Measurements from ENCODE around the gene PPFIBP2.
"Not testable (repeated sequence)": the region's sequence is repeated elsewhere in the genome, so short reads cannot be mapped to it uniquely, and the experiment has no call there.

The PPFIBP2 gene

DNA sequence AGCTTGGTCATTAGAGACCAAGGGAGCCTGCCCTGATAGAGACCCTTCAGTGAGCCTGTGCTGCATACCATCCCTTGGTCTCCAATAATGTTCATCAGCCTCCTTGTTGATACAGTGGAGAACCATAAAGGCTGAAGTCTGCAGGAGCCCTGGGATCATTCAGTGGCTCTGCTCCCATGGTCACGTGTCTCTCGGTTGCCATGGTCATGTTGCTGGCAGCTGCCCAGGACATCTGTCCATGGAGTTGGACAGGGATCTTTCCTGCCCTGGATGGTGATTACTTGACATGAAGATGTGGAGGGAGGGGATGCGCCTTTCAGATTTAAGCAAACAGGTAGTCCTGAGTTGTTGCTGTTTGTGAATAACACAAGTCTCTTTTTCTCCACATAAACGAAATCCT lies 121.3 kb downstream of the PPFIBP2 start:
- DNase-seq (ENCODE audit: low read depth, low spot score), result no peak

DNA sequence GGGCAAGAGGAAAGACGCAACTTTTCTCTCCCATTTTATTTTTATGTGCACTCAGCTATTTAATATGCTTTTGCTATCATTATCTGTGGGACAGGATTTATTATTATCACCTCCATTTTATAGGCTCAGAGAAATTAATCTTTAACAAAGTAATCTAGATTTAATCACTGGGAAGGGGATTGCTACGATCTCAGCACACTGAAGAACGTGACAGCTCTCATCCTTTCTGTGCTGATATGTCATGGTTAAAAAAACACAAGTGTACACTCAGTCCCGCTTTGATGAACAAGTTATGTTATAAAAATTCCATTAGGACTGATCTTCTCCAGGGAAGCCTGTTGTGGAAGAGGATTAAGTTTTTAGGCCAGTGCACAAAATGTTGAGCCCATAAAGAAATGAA lies 121.9 kb downstream of the PPFIBP2 start:
- DNase-seq (ENCODE audit: low read depth, low spot score), result no peak

DNA sequence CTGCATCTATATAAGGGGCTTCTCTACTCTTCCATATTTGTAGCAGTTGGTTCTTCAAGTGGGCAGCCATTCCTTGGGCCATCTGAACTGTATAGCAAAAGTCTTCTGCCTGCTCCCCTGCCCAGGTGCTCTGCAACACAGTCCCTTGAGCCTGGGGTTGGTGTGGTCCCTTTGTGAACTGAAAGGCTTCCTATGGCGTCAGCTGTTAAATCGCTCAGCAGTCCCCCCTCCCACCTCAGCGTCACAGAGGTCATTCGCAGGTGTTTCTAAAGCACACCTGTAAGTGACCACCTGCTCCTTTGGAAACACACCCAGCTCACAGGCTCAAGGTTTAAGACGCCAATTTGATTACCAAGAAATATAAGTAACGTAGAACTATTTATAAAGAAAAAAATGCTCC lies 122.6 kb downstream of the PPFIBP2 start:
- DNase-seq (ENCODE audit: low read depth, low spot score), result no peak

DNA sequence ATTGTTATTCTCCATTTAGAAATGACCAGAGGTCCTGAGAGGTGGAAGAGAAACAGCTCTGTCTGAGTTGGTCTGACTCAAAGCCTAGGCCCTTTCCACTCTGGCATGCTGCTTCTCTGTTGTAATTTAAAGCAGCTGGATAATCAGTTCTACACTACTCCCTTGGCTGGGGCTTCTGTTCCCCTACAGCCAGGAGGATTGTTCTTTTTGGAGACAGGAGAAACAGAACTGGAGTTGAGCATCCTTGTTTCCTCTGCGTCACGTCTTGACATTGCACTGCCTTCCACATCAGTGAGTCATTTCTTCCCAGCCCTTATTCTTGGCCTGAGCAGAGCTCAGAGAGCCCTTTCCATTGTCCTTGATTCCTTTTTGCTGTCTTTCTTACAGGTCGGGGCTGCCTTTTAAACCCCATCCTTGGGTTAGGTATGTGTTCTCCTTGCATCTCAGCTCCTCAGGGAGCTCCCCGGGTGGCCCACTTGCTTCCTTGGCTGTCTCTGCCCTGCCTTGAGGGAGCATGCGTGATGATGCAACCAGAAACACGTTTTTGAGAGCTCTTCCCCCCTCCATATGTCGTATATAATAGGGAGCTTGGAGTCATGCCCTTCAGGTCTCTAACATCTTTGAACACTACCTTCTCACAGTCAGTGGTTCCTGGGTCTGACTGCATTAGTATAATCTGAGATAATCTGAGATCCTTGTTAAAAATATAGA lies 123.8 kb downstream of the PPFIBP2 start:
- no peak for DNase-seq (ENCODE audit: low read depth, low spot score)

DNA sequence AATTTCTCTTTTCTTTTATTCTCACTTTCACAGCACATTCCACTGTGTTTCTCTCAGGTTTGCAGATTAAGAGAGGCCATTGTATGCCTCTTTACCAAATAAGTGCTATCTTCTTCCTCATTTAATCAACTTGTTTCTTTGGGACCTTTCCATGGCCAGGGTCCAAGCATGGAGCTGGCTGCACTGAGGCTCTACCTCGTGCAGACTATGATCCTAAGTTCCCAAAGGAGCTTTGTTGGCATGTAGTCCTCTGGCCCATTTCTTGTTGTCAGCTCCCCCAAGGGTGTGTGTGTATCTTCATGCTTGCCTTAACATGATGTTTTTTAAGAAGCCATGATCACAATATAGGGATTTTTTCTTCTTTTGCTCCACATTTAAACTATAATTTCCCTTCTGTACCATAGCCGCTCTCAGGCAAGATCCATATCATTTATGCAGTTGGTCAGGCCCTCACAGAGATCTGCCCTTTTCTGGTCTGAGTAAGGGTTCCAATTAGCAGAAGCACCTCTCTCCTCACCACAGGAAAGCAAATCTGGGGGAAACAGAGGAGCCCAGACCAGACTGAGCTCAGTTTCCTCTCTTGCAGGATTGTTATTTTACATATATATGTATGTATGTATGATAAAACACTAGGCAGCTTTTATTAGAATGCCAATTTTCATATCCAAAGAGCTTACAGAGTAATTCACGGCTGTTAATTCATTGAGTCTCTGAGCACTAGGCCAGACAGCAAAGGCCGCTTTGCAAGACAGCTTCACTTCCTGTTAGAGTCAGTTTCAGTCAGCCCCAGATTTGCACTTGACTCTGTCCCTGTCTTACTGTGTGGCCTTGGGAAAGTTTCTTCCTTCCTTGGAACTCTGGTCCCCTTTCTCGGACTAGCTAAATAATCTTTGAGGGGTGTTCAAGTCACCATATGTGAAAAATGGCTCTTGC lies 125.2 kb downstream of the PPFIBP2 start:
- no peak for DNase-seq (ENCODE audit: low read depth, low spot score)

DNA sequence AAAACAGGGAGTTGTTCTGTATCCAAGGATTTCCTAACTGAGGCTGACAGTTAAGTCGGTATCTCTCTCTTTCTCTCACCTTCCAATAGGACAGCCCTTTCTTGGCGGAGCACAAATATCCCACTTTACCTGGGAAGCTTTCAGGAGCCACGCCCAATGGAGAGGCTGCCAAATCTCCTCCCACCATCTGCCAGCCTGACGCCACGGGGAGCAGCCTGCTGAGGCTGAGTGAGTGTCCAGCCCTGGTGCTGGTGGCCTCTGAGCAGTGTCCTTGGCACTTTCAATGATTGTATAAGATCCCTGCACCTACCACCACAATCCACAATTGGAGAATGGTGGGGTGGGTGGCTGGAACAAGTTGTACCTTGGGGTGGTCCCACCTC lies 125.8 kb downstream of the PPFIBP2 start:
- DNase-seq (ENCODE audit: low read depth, low spot score), result no peak

DNA sequence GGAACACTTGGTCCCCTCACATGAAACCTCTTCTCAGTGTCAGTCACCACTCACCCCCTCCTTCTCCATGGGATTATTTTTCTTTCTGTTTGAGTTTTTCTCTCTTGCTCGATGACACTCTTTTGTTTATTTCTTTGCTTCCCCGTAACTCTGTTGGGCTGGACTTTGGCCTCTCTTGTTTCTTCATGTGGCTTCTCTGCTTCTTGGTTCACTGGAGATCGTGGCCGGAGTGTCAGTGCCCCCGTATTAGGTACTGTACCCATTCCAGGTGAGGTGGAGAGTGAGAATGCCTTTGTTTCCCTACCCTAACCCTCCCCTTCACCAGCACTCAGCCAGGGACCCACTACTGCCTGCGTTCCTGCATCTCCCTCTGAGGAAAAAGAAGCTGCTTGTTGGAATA lies 127.0 kb downstream of the PPFIBP2 start:
- no peak for DNase-seq (ENCODE audit: low read depth, low spot score)

DNA sequence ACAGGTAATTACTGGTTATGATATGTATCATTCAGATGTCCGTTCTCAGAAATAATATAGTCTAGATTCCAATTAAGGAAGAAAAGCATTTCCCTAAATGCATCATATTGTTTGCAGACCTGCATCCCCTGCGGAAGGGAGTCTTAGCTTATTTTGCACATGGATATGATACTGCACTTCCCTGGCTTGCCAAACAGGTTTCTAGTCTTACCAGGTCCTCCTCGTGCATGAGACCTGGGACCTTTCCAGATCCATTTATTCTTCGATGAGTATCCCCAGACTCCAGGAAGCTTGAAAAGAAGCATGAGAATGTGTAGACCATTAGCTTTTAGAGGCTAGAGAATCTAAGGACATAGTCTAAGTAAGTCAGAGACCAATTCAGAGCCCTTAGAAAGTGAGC lies 128.9 kb downstream of the PPFIBP2 start:
- no peak for DNase-seq (ENCODE audit: low read depth, low spot score)

DNA sequence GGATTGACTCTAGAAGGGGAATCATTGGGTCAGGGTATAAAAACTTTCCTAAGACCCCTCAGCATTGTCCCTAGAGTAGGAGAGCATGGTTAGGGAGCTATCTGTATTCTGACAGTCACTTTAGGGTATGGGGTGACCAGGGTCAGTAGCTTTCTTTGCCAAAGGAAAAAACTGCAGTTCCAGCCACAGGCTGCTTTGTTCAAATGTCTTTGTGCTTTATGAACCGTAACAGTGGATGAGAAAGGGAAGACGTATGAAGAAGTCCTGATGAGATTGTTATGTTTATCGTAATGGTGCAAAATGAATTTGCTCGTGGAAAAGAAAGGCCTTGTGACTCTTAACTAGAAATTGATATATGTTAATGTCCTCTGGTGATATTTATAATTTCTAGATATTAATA lies 129.5 kb downstream of the PPFIBP2 start:
- no peak for DNase-seq (ENCODE audit: low read depth, low spot score)

DNA sequence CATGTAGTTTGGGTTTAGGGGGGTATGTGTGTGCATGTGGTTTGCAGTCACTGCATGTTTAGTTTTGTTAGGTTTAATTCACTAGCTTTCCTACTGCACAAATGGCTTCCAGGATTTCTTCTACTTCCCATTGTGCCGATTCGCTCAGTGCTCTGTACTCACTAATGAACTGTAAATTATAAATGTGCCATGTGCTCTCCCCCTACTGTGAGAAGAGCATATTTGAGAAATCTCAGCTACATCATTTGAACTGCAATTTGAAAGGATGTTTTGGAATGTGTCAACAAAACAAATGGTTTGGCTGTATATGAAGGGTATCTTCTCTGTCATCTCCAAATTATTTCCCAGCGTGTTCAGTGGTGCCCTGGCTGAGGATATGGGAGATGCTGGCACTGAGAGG lies 131.4 kb downstream of the PPFIBP2 start:
- DNase-seq (ENCODE audit: low read depth, low spot score), result no peak

DNA sequence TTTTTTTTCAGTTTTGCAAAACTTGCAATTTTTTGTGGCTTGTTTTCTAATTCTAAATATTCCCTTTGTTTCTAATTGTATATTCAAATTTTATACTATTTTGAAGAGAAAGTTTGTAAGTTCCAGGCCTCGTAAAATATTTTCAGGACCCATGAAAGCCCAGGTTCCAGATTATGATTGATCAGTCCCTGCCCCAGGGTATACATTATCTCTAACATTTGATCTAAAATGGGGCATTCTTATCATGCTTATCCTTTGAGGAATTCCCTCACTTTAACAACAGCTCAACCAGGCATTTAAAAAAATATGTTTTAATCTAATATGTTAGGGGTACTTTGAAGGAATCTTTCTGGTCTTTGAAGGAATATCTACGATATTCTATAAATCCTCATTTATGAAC lies 133.1 kb downstream of the PPFIBP2 start:
- DNase-seq (ENCODE audit: low read depth, low spot score), result no peak

DNA sequence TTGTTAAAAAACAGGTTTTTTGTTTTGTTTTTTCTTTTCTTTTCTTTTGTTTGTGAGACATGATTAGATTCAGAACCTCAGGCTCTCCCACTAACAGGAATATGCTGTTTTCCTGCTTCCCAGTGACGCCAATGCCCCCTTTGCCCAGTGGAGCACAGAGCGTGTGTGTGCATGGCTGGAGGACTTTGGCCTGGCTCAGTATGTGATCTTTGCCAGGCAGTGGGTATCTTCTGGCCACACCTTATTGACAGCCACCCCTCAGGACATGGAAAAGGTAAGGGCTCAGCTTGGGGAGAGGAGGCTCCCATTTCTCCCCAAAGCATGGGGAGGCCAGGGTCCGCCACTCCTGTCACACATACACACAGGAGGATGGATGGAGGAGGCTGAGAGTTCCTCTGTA lies 134.5 kb downstream of the PPFIBP2 start:
- no peak for DNase-seq (ENCODE audit: low read depth, low spot score)

DNA sequence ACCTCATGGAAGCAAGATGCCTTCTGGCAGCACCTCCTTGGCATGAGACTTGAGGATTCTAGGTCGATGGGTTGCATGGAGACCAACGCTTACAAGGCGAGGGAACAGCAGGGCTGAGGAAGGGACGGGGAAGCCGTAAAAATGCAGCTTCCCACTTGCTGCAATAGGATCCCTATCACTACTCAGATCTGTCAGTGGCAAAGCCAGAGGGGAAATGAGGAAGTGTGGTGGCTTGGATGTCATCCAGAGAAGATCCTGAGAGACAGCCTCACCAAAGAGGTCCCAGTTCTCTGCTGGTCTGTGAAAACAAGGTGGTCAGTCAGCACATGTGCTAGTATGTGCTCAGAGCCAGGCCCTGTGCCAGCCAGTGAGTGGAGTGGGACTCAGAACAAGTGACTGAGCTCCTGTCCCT lies 137.3 kb downstream of the PPFIBP2 start:
- no peak for DNase-seq (ENCODE audit: low read depth, low spot score)

DNA sequence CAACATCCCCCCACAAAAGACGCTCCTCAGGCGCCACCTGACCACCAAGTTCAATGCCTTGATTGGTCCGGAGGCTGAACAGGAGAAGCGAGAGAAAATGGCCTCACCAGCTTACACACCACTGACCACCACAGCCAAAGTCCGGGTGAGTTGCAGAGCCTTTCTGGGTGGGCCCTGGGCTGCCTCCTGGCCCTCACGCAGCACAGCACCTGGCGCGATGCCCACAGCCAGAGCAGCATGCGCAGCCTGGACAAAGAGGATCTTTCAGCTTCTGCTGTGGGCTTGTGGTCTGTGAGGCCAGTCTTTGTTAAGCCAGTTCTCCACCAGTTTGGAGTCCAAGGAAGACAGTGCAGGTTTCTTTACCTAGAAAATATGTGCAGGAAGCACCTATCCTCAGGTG lies 137.9 kb downstream of the PPFIBP2 start:
- no peak for DNase-seq (ENCODE audit: low read depth, low spot score)

DNA sequence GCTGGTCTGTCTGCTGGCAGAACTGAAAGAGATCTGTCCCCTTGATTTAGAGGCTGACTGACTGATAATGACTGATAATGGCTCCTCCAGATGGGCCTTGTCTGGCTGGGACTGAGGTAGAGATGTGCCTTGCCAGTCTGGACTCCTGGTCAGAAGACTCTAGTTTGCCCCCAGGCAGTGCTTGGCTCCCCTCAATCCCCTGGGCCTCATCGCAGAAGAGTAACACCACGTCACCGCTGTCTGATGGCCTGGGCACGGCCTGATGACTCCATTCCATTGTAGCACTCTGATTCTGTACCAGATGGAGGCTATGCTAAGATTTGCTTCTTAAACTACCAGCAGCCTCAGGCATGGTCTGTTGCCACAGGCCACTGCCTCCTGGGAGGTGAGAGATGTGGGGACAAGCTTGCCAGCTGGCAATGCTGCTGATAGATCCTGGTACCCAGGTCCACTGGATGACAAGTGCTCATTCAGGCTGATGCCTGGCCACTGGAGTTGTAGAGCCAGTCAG lies 140.5 kb downstream of the PPFIBP2 start:
- no peak for DNase-seq (ENCODE audit: low read depth, low spot score)

DNA sequence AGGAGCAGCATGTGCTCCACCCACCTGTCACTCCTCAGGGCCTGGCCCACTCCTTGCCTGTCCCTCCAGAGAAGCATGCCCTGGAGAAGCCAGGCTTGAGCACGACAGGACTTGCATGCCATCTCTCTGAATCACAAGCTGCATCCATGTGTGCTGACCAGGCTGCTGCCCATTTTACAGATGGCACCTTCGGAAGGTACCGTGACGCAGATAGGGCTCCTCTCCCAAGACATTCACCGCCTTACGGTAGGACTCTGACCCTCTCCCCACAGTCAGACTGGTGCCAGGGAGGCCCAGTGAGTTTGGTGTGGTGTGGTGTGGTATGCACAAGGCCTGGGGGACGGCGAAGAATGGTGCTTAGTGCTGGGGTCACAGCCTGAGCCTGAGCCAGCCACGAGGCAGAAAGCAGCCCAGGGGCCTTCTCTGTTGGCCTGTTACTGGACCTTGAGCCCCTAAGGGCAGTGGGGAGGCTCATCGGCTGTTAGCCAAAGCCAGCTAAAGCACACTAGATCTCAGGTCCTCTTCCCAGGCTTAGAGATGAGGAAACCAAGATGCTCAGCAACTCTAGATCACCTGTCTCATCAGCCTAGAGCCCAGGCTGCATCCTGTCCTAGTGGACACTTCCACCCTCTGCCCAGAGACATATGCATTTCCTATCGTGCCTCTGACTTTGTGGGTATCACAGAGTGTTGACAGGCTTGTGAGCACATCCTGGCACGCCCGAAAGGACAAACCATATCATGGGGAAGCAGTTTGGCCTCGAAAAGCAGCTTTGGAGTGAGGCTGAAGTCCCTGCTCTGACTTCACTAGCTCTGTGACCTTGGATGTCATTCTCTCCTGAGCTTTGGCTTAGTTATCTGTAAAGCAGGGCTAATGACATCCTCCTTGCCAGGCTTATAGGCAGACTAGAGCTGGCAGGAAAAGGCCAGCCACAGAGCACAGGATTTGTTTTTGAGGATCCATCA lies 141.7 kb downstream of the PPFIBP2 start:
- no peak for DNase-seq (ENCODE audit: low read depth, low spot score)

DNA sequence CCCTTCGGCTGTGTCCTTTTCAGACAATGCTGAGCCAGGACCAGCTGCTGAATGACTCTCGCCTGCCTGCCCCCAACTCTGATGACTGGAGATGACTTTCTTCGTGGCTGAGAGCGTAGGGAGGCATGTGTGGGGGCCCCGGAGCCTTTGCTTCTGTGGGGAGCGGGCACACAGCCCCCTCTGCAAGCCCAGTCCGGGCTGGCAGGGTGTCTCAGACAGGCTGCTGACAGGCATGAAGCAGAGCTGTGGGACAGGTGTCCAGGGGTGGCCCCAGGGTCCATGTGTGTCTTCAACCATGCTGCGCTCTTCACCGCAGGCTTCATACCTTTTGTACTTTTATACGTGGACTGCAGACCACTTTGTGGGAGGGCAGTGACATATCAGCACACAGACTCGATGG lies 142.9 kb downstream of the PPFIBP2 start:
- DNase-seq (ENCODE audit: low read depth, low spot score), result no peak

DNA sequence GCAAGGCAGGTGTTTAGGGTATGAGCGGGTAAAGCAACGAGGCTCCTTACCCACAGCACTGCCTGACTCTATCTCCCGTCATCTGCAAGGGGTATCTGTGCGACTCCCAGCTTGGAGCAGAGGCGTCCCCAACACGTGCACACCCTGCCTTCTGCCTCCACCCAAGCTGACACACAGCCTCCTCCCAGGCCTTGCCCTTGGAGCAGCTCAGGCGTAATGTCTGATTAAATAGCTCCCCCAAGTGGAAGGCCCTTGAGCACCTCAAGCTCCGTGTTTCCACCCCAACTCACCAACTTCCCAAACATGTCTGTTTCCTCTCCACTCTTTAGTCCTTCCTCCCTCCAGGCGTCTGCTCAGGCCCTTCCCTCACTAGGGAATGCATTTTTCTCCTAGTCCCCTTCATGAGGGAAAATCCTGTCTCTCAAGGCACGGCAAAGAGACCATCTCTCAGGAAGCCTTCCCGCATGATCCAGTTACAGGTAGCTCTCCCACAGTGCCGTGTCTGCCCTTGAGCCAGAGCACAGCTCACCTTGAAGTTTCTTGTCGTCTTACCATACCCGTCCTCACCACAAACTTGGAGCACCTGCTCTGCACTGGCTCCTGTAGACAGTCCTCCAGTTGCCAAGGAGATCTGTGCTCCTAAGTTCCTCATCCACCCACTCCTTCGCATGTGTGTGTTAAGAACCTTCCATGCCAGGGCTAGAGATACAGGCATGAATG lies 143.7 kb downstream of the PPFIBP2 start:
- DNase-seq (ENCODE audit: low read depth, low spot score), result no peak

DNA sequence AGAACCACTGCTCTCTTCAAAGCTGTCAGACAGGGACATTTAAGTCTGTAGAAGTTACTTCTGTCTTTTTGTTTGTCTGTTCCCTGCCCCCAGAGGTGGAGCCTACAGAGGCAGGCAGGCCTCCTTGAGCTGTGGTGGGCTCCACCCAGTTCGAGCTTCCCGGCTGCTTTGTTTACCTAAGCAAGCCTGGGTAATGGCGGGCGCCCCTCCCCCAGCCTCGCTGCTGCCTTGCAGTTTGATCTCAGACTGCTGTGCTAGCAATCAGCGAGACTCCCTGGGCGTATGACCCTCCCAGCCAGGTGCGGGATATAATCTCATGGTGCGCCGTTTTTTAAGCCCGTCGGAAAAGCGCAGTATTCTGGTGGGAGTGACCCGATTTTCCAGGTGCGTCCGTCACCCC lies 149.7 kb downstream of the PPFIBP2 start:
- not testable (repeated sequence) for DNase-seq (ENCODE audit: low read depth, low spot score)

DNA sequence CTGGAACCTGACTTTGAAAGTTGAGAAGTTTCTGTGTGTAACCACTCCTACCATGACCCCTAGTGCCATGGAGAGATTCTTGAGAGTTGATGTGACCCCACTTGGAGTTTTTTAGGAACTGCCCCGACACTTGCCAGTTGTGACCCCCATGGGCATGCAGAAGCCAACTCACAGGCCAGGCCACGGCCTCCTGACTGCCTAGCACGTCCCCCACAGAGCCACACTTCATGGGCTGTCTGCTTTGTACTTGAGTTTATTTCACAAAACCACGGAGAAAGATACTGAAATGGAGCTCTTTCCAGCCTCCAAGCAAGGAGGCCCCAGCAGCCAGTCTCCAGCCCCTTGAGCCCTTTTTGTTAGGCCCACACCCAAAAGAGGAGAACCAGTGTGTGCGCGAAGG lies 151.1 kb downstream of the PPFIBP2 start:
- DNase-seq (ENCODE audit: low read depth, low spot score), result no peak

All from smooth muscle cell of the brain vasculature (primary cell).